GM21360 (cell line): ENCODE data around the gene PTGS2.
A peak's percentile ranks its signal among the peaks of the same experiment; 100 is the strongest.

Source experiments
- ATAC-seq: cut with Tn5 transposase; IDR thresholded peaks from one replicate; pipeline ENCODE4 v1.9.1; 2021; ENCODE audit warnings: mild to moderate bottlenecking, moderate library complexity; ENCODE audit not compliant: unreplicated experiment

The PTGS2 gene

GRCh38 chr1:186680245-186681061 lies at the start of gene PTGS2:
Gene PTGS2, minus strand, starts transcription at chr1:186680423. Its CDS starts 133 bp downstream, at chr1:186680290.
- peak; percentile 96 for ATAC-seq

- peak; percentile 75 for ATAC-seq
Measured at GRCh38 chr1:186722711-186723309, 42.6 kb upstream of the PTGS2 start.

- ATAC-seq = no peak
Measured at GRCh38 chr1:186717286-186717685, 37.1 kb upstream of the PTGS2 start.

- ATAC-seq = no peak
Measured at GRCh38 chr1:186715887-186716809, 35.9 kb upstream of the PTGS2 start.

- no peak for ATAC-seq
Measured at GRCh38 chr1:186710696-186711095, 30.5 kb upstream of the PTGS2 start.

- no peak for ATAC-seq
Measured at GRCh38 chr1:186708694-186709097, 28.5 kb upstream of the PTGS2 start.

- no peak for ATAC-seq
Measured at GRCh38 chr1:186703209-186703766, 23.1 kb upstream of the PTGS2 start.

- no peak for ATAC-seq
Measured at GRCh38 chr1:186700722-186701121, 20.5 kb upstream of the PTGS2 start.

GRCh38 chr1:186699519-186699918 lies 19.3 kb upstream of the PTGS2 start:
- no peak for ATAC-seq

- no peak for ATAC-seq
Measured at GRCh38 chr1:186689907-186690306, 9.7 kb upstream of the PTGS2 start.

GRCh38 chr1:186689376-186689775 lies 9.2 kb upstream of the PTGS2 start:
- ATAC-seq = no peak

GRCh38 chr1:186683652-186684410 lies 3.6 kb upstream of the PTGS2 start:
- ATAC-seq = no peak

- no peak for ATAC-seq
Measured at GRCh38 chr1:186682736-186683135, 2.5 kb upstream of the PTGS2 start.

GRCh38 chr1:186681801-186682200 lies 1.6 kb upstream of the PTGS2 start:
- ATAC-seq = no peak

- no peak for ATAC-seq
Measured at GRCh38 chr1:186681121-186681520, 898 bp upstream of the PTGS2 start.

GRCh38 chr1:186679924-186680244 lies 339 bp downstream of the PTGS2 start:
- no peak for ATAC-seq

- ATAC-seq = no peak
Measured at GRCh38 chr1:186678155-186678554, 2.1 kb downstream of the PTGS2 start.

- ATAC-seq = no peak
Measured at GRCh38 chr1:186672596-186672995, 7.6 kb downstream of the PTGS2 start.

- ATAC-seq = no peak
Measured at GRCh38 chr1:186672131-186672530, 8.1 kb downstream of the PTGS2 start.

- ATAC-seq = no peak
Measured at GRCh38 chr1:186671136-186671825, 8.9 kb downstream of the PTGS2 start.
